Stimulated activated CD8-positive, alpha-beta memory T cell treated with anti-CD3 and anti-CD28 coated beads, Interleukin-15, amount 100 ng/mL, for 4 hours (primary cell): ENCODE data around the gene CRIP3.

Source experiments
- DNase-seq, 2 donors: peaks; one replicate each; pipeline ENCODE4 v3.0.0-alpha.2; 2020; ENCODE audit warnings: low read depth in 2 of 2

CRIP3 gene

DNA sequence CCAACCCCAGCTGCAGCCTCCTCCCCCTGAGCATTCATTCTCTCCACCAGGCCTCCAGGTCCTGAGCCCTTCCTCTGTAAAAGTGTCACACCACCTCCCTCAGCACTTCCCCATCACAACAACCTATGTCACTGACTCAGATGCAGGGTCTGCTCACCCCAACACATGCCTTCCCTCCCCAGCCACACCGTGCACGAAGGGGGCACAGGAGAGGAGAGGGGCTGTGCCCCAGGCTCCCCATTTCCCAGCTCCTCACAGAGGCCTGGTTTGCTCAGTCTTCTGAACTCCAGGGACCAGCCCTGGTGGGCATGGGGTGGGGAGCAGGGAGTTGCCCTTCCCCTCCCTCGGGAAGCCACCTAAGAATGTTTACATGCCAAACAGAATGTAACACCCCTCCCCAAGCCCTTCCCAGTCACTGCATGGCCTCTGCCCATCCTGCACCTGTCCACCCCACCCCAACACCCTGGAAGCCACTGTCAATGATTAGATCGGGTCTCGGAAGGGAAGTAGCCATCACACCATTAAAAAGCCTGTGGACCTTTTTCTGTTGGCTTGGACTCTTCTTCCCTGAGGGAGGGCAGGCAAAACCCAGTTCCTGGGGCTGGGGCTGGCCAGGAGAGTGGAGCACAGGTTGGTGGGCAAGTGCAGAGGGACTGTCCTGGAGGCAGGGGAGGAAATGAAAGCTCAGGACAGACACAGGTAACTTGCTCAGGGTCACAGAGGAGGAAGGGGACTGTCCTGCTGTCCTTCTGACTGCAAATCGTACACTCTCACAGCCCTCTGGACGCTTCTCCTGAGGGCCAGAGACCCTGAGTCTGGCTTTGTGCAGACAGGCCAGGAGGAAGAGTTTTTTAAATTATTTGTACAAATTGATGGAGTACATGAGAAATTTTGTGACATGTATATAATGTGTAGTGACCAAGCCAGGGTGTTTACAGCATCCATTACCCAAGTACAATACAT lies 20.6 kb downstream of the CRIP3 start:
- DNase-seq = no peak

DNA sequence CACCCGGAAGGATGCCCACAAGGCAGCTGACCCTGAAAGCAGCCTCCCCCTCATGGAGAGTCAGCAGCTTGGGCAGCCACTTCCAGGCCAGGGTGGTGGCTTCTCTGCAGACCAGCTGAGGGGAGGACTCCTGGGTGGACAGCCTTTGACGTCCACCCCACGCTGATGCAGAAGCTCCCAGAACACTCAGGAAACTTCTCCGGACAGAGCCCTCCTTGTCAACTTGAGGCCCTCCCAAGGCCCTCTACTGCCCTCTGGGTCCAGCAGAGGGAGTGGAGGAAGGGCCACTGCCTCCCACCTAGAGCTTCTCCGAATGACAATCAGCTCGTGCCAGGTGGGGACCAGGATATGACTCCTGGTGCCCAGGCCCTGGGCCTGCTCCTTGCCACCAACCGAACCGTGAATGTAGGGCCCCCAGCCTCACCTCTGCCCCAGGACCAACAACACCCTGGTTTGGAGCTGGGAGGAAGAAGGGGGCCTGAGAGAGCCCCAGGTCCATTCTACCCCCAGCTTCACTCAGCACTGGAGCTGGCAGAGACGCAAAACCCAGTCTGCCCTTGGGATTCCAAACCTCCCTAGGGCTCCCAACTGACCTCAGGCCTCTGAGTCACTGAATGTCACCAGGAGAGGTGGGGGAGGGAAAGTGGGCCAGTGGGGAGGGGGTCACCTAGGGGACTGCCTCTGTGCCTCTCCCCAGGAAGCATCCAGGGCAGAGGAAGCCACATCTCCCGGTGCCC lies 21.5 kb downstream of the CRIP3 start:
- DNase-seq = no peak

DNA sequence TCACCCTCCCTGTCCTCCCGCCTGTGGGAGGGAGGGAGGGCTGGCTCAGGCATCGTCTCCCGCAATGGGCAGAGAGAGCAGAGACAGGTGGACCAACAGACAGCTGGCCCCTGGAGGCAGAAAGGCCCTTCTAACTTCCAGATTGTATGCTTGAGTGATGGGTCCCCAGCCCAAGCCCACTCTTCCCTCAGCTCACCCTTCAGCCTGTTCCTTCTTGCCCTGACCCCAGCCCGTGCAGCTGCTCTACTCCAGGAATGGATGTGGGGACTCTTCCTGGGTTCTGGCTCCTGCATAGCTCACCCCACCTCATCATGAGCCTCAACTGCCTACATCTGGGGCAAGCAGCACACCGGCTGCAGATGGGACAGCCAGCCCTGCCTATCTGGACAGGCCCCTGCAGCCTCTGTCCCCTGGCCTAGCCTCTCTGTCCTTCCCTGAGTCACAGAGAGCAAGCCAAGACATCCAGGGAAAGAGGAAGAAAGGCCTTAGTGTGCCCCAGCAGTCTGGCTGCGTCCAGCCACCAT lies 22.1 kb downstream of the CRIP3 start:
- DNase-seq = no peak

DNA sequence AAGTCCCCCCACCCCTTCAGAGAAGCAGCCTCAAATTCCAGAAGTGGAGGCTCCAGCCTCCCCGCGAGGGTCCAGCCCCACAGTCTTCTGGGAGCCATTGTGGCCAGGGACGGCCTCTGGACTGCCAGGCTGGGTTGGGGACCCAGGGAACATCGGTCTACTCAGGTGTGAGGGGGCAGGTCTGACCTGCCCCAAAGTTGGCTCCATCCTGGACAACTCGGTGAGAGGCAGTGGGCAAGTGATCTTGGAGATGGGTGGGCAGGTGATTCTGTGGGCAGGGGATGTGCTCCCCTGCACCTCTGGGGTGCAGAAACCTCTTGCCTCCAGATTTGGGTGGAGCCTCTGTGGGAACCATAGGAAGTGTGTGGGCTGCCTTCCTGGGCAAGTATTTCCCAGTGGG lies 22.8 kb downstream of the CRIP3 start:
- no peak for DNase-seq

DNA sequence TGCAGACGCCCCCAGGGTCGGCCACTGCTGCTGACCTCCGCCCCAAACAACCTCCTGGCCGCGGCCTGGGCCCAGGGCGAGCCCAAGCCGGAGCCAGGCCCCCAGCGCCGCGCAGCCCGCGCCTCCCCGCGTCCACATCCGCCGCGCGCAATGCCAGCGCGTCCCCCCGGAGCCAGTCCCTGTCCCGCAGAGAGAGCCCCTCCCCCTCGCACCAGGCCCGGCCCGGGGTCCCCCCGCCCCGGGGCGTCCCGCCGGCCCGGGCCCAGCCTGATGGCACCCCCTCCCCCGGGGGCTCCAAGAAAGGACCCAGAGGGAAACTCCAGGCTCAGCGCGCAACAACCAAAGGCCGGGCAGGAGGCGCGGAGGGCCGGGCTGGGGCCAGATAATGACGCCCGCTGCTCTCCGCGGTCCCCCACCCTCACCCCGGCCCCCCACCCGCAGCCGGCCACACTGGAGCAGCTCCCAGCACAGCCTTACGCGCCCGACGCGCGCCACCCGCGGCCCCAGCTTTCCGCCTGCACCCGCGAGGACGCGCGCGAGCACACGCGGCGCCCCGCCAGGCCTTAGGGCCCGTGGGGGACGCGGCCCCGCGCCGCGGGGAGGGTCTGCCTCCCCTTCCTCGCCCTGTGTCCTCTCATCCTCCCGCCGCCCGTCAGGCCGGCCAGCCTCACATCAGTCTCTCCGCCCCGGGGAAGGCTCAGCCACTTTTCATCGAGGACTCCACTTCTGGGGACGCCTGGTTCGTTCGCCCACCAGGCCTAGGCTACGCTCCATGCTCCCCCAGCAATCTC lies 23.4 kb downstream of the CRIP3 start:
- no peak for DNase-seq

DNA sequence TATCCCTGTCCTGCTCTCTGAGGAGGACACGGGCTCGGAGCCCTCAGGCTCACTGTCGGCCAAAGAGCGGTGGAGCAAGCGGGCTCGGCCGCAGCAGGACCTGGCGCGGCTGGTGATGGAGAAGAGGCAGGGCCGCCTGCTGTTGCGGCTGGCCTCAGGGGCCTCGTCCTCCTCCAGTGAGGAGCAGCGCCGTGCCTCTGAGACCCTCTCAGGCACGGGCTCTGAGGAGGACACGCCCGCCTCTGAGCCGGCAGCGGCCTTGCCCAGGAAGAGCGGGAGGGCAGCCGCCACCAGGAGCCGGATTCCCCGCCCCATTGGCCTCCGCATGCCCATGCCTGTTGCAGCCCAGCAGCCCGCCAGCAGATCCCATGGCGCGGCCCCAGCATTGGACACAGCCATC lies 24.7 kb downstream of the CRIP3 start:
- no peak for DNase-seq

DNA sequence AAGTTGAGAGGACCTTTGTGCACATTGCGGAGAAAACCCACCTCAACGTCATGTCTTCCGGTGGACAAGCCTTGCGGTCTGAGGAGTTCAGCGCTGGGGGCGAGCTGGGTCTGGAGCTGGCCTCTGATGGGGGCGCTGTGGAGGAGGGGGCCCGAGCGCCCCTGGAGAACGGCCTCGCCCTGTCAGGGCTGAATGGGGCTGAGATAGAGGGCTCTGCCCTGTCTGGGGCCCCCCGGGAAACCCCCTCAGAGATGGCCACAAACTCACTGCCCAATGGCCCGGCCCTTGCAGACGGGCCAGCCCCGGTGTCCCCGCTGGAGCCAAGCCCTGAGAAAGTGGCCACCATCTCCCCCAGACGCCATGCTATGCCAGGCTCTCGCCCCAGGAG lies 25.1 kb downstream of the CRIP3 start:
- DNase-seq = no peak

DNA sequence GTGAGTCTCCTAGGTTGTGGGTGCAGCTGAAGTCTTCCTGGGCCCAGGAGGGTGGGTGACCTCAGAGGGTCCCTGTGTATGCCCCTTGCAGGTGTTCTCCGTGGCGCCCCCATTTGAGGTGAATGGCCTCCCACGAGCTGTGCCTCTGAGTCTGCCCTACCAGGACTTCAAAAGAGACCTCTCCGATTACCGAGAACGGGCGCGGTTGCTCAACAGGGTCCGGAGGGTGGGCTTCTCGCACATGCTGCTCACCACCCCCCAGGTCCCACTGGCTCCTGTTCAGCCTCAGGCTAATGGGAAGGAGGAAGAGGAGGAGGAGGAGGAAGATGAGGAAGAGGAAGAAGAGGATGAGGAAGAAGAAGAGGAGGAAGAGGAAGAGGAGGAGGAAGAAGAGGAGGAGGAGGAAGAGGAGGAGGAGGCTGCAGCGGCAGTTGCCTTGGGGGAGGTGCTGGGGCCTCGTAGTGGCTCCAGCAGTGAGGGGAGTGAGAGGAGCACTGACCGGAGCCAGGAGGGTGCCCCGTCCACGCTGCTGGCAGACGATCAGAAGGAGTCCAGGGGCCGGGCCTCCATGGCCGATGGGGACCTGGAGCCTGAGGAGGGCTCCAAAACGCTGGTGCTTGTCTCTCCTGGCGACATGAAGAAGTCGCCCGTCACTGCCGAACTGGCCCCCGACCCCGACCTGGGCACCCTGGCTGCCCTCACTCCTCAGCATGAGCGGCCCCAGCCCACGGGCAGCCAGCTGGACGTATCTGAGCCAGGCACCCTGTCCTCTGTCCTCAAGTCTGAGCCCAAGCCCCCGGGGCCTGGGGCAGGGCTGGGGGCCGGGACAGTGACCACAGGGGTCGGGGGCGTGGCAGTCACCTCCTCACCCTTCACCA lies 25.8 kb downstream of the CRIP3 start:
- no peak for DNase-seq

DNA sequence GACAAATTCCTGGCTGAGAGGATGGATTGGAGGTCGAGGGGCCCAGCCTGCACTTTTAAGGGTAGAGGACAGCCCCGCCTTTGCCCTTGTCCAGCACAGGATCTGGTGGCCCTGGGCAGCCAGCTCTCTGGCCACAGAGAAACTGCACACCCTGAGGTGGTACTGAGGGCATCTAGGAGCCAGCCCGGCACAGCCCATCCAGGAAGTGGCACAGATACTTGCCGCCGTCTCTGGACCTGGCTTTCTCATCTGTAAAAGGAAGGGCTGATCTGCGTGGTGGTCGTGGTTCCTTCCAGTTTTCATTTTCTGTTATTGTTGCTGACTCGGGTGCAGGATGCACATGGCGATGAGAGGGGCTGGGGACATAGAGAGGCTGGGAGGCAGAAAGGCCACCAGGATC lies 26.6 kb downstream of the CRIP3 start:
- DNase-seq = no peak

DNA sequence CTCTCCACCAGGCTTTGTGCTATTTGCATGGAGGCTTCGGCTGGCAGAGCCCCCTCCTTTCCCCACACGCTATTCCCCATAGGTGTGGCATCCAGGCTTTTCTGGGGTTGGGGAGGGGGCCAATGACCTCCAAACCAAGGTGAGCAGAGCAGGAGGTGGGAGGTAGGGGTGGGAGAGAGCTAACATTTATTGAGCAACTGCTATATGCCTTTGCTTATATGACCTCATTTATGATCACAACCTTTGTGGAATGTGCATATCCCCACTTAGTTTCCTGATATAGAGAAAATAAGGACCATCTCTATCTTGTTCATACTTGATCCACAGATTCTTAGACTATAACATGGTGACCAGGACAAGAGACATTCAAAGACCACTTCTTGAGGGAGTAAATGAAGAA lies 28.4 kb downstream of the CRIP3 start:
- no peak for DNase-seq

DNA sequence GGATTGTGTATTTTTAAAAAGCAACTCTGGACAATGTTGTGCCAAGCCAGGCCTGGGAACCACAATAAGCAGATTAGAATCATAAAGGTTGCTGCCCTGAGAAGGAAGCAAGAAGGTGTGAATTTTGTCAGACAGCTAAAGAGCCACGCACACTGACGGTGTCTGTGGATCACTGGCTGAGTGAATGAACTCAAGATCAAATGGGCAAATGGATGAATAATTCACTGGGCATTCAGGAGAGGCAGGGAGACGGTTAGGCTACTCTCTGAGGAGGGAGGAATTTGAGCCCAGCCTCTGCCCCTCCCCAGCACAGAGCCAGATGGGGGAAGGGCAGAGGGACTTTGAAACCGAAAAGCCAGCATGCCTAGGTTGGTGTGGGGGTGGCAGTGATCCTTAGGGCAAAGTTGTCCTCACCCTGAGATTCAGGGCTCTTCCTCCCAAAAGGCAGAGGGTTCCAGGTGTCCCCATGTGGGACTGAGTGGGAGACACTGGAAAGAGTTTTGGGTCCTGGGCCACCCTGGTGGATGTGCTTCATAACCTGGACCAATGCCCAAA lies 30.0 kb downstream of the CRIP3 start:
- no peak for DNase-seq

DNA sequence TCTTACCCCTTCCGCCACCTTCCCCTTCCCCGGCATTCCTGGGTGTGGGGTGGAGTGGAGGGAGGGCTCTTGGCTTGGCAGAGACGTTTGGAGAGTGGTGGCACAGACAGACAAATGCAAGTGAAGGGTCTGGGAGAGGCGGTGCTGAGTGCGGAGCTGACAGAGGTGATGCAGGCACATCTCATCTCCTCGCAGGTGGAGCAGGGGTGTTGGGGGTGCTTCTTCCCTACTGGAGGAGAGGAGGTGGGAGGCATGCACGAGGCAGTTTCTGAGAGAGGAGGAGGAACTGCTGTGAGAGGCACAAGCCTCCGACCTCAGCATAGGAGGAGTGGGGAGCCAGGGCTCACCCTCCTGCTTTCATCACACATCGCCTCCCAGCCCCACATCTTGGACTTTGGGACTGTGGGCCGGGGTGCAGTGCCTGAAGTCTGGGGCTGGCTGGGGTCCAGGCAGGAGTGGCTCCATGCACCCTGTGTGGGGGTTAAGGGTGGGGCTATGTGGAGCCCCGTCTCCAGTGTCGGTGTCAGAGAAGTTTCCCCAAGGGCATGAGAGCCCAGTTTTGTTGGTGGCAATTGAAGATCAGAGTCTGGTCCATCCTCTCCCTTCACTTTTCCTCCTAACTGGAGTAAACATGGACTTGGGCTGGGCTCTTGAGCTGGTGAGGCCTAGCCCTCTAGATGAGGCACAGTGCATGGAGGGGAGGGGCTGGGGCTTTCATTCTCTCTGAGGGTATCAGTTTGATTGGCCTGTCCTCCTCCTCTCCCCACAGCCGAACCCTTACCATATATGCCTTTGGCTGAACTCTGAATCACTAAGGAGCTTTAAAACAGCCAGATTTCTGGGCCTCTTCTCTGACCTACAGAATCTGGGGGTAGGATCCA lies 30.7 kb downstream of the CRIP3 start:
- DNase-seq = no peak

DNA sequence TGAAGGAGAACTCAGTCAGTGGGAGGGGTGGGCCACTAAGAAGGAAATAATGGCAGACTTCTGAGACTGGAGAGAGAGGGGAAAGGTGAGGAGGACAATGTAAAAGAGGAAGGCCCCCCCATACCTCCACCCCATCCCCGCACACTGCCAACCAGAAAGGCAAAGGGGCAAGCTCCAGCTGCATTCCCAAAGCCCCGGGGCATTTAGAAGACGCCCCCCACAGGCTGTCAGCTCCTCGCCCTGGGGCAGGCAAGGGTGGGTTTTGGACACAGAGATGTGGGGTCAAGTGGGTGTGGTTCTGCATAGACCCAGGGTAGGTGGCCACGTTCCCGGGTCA lies 31.4 kb downstream of the CRIP3 start:
- DNase-seq = no peak

DNA sequence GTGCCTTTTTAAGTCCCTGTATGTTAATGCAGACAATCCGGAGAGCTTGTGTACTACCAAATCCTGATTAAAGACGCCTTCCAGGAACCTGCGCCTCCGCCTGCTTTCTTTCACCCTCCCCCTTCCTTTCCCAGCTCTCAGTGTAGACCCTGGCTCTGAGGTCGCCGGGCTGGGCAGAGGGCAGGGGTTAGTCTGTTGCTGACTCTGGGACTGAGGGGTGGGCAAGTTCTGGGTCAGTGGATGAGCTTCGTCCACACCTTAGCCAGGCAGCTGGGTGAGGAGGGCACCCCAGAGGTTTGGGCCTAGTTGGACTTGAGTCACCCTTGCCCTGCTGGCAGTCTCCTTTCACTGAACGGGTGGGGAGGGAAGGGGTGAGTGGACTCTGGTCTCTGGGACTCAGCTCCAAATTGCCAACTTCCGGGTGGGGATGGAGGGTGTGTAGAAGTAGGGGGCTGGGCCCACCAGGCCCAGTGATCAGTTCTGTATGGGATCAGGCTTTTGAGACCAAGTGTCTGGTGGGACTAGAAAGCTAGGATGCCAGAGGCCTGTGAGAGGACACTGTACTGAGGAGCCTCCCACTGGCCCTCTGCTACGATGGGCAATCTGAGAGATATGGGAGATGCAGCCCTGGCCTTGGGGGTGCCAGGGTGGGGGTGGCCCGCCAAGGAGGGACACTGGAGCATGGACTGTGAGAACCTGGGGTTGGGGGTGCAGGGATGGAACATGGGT lies 31.9 kb downstream of the CRIP3 start:
- no peak for DNase-seq

DNA sequence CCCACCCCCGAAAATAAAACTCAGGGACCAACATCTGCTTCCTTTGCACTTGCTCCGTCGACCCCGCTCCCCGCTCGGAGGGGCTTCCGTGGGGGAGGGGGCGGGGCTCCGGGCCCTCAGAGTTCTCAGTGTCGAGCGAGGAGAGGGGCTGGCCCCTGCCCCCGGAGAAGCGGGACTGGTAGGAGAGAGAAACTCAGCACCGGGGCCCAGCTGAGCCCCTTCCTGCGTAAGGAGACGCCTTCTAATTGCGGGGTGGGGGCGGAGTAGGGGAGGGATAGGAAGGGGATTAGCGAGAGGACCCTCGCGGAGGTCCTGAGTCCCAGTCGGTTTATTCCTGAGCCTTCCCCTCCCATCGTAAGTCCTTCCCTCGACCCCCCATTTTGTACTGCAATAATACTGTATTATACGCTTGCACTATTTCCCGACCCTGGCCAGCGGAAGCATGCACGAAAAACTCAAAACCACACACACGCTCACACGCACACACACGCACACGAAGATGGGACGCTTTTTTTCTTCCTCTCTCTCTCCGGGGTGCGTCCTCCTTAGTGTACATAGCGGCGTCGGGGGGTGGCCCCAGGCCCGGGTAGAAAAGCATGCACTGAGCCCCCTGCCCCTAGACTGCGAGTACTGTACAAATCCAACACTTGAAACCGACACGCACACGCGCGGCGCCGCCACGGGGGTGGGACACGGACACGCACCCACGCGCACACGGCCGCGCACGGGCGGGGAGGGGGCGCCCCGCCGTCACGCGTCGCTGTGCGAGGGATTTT lies 32.6 kb downstream of the CRIP3 start:
- DNase-seq = no peak

DNA sequence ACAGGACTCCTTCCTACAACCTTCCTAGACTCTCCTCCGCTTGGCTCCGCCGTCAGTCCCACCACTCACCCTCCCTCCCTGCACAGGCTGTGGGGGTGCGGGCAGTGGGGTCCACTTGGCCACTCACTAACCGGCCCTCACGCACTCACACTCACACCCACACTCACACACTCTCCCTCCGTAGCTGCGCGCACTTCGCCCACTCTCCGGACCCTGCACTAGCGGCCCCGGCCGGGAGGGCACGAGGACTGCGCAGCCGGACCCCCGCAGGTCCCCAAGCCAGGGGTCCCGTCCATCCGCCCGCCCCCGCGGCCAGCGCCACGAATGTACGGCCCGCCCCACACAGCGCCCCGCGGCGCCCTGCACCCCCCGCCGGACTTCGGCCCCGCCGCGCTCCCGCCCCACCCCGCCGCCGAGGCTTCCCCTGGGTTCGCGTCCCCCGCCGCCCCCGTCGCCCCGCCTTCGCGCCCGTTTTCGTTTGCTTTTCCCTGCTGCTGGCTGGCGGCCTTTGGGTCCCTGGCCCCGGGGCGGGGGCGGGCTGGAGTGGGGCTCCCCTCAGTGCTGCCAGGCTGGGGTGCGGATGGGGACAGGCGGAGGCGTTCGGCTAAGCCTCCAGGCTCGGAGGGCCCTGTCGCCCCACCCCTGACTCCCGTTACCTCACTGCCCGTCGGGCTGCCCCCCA lies 33.6 kb downstream of the CRIP3 start:
- DNase-seq = peak in 1 of 2 donors; percentile 5

DNA sequence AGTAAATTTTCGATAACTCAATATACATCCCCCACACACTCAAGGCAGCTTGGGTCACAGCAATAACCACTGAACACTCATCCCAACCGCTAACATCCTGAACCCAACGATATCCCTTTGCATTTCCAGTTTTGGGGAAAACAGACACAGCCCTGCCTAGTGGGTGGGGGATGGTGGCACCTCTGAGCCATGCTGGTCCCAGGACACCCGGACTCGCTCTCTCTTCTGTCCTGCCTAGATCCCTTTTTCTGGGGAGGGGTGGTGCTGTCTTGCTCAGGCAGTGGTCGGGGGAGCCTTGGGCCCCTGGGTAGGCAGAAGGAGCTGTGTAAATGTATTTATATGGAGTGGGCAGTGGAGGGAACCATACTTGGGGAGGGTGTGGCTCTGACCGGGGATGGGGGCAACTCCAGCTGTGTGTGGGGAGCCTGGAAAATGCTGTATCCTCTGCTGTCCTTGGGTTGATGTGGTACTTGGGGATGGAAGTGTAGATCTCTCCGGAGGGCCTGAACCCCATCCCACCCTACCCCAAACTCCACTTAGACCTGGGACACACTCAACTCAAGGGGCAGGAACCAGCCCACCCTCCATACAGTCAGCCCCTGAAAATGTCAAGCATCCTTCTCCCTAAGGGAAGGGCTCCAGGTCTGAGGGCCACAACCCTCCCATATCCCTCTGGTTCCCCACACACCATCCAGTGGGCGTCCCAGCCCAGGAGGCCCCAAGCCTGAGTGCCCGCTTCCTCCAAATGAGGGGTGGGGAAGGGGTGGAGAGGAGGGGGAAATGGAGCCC lies 34.3 kb downstream of the CRIP3 start:
- DNase-seq = no peak
